Mammary epithelial cell (primary cell): ENCODE measurements around the gene GRIFIN.

ENCODE experiments used
- EZH2 ChIP-seq: IDR thresholded peaks from 2 replicates; pipeline ENCODE4 v1.6.1; 2012; ENCODE audit warnings: low read length, inconsistent platforms, borderline replicate concordance
- TF ChIP-seq, protein P1 (sequence below), 2 donors: IDR thresholded peaks in 1 of 2; conservative IDR thresholded peaks in 1 of 2; 2 replicates each; pipeline ENCODE4 v1.5.1; 2011 to 2012; ENCODE audit warnings: inconsistent platforms in 2 of 2, low read length in 2 of 2, mild to moderate bottlenecking in 2 of 2, control low read depth in 1 of 2, low read depth in 1 of 2; ENCODE audit not compliant: insufficient read depth in 1 of 2; ENCODE audit errors: extremely low read depth in 1 of 2

DNA sequence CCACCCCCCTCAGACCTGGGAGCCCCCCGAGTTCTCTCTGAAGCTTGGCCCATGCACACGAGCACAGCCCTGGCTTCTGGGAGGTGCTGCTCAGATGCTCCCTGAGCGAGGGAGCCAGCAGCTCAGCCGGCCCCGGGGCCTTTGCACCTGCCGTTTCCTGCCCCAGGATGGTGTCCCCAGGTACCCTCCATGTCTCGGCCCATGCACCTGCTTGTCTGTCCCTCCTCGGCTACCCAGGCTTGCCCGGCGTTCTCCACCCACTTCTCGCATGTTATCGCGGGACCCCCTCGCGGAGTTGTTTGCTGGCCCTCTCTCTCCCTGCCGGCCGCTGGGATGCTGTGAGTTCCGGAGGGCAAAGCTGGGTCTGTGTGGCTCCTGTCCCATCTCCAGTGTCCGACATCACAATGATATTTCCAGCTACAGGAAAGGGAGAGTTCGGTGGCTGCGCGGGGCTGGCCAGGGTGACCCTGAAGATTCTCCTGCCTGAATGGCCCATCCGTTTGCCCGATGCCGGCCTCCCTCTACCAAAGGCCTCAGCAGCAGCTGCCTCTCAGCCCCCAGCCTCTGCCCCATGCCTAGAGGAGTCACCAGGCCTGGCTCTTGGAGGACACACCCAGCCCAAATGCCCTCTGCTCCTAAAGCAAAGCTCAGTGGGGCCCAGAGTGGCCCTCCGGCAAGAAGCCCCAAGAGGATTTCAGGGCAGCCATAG lies 31.2 kb upstream of the GRIFIN start:
- TF ChIP-seq, protein P1, sequence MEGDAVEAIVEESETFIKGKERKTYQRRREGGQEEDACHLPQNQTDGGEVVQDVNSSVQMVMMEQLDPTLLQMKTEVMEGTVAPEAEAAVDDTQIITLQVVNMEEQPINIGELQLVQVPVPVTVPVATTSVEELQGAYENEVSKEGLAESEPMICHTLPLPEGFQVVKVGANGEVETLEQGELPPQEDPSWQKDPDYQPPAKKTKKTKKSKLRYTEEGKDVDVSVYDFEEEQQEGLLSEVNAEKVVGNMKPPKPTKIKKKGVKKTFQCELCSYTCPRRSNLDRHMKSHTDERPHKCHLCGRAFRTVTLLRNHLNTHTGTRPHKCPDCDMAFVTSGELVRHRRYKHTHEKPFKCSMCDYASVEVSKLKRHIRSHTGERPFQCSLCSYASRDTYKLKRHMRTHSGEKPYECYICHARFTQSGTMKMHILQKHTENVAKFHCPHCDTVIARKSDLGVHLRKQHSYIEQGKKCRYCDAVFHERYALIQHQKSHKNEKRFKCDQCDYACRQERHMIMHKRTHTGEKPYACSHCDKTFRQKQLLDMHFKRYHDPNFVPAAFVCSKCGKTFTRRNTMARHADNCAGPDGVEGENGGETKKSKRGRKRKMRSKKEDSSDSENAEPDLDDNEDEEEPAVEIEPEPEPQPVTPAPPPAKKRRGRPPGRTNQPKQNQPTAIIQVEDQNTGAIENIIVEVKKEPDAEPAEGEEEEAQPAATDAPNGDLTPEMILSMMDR (conservative IDR thresholded peaks at IDR 0.05 in 1 of 2, IDR thresholded peaks at IDR 0.05 in 1 of 2; ENCODE audit: extremely low read depth in 1 of 2, insufficient read depth in 1 of 2, low read depth in 1 of 2, low read length in 2 of 2) = no peak
- TF ChIP-seq EZH2 = no peak
